OCI-LY7 (cell line): ENCODE data around the gene TBC1D4.

Source experiments
- EZH2phosphoT487 ChIP-seq: fragments of 200-600 bp; sonication (generic); IDR thresholded peaks from 2 replicates; pipeline ENCODE4 v1.6.1; 2018; ENCODE audit warnings: low read depth, borderline replicate concordance, mild to moderate bottlenecking, mixed run types, antibody characterized with exemption, low read length, moderate library complexity, mixed read lengths
- TF ChIP-seq, protein P1 (sequence below): fragments of 200-600 bp; sonication (generic); conservative IDR thresholded peaks from 2 replicates; pipeline ENCODE4 v1.5.1; 2014; ENCODE audit warnings: mild to moderate bottlenecking, antibody characterized with exemption, low read length, moderate library complexity, mixed read lengths

DNA sequence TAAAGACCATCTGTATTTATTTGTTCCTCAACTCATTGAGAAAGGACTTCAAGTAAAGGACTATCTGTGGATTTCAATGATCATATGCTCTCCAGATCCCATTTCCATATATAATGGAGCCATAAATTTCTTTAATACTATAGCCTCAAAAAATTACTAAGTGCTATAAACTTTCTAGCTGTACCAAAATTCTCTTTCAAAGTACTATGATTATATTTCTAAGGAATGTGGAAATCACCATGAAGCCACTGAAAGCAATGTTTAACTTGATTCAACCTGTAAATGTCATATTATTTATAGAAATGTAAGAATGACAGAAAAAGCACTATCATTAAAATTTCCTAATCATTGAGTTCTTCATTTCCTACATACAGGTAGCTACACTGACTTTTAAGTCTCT is 20.7 kb downstream of the TBC1D4 start:
- TF ChIP-seq, protein P1, sequence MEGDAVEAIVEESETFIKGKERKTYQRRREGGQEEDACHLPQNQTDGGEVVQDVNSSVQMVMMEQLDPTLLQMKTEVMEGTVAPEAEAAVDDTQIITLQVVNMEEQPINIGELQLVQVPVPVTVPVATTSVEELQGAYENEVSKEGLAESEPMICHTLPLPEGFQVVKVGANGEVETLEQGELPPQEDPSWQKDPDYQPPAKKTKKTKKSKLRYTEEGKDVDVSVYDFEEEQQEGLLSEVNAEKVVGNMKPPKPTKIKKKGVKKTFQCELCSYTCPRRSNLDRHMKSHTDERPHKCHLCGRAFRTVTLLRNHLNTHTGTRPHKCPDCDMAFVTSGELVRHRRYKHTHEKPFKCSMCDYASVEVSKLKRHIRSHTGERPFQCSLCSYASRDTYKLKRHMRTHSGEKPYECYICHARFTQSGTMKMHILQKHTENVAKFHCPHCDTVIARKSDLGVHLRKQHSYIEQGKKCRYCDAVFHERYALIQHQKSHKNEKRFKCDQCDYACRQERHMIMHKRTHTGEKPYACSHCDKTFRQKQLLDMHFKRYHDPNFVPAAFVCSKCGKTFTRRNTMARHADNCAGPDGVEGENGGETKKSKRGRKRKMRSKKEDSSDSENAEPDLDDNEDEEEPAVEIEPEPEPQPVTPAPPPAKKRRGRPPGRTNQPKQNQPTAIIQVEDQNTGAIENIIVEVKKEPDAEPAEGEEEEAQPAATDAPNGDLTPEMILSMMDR, result no peak
- TF ChIP-seq EZH2phosphoT487, result no peak
